ENCODE results near the gene ENTPD2. TPM values are rescaled to one million over a fixed set of nuclear protein-coding genes. Genes with fewer than 3 reads are reported as not detected.
A peak's percentile ranks its signal among the peaks of the same experiment; 100 is the strongest.

The ENTPD2 gene
- total RNA-seq, 2 experiments from 2014 or later = 0.15 to 0.40 TPM

- peak; percentile 79 for DNase-seq
- ChIA-PET POLR2A (interaction anchor here (0.5 to 2.9 kb wide), 14 partner anchors 8 to 496 kb away, joined by 3 to 15 read pairs (median 4); partner anchors contain the start of genes MAN1B1, NPDC1, PAXX and SAPCD2), CTCF (interaction anchor here (0.6 to 9.9 kb wide), 42 partner anchors 9 to 302 kb away, joined by 3 to 149 read pairs (median 5); partner anchors contain the start of genes AJM1, C8G, CLIC3 and FBXW5)
- Mint-ChIP-seq H3K27ac (peak overlapping the region; percentile 91), H3K9me3 (no peaks in the 10 kb centered on the region), H3K36me3 (ENCODE audit: low read depth) (peaks cover 5% of the 10 kb centered on the region), H3K4me1 (peaks cover 57% of the 10 kb centered on the region), H3K4me3 (peak overlapping the region; percentile 76), H3K27me3 (no peaks in the 10 kb centered on the region)
Observed at GRCh38 chr9:137029058-137029936, 24.6 kb downstream of the ENTPD2 start.

GRCh38 chr9:137028263-137029057 lies 25.4 kb downstream of the ENTPD2 start:
- DNase-seq = peak; percentile 76
- Mint-ChIP-seq H3K36me3 (ENCODE audit: low read depth) (peaks cover 5% of the 10 kb centered on the region), H3K9me3 (no peaks in the 10 kb centered on the region), H3K4me1 (peaks cover 51% of the 10 kb centered on the region), H3K27ac (peak overlapping the region; percentile 91), H3K27me3 (no peaks in the 10 kb centered on the region), H3K4me3 (peak overlapping the region; percentile 76)
- ChIA-PET CTCF (interaction anchor here (0.9 to 9.9 kb wide), 32 partner anchors 9 to 301 kb away, joined by 3 to 149 read pairs (median 8); partner anchors contain the start of genes AJM1, C8G, CLIC3 and FBXW5), POLR2A (interaction anchor here (0.5 to 2.9 kb wide), 10 partner anchors 9 to 301 kb away, joined by 3 to 15 read pairs (median 4); partner anchors contain the start of genes MAN1B1, NPDC1, PAXX and SAPCD2)

DNA sequence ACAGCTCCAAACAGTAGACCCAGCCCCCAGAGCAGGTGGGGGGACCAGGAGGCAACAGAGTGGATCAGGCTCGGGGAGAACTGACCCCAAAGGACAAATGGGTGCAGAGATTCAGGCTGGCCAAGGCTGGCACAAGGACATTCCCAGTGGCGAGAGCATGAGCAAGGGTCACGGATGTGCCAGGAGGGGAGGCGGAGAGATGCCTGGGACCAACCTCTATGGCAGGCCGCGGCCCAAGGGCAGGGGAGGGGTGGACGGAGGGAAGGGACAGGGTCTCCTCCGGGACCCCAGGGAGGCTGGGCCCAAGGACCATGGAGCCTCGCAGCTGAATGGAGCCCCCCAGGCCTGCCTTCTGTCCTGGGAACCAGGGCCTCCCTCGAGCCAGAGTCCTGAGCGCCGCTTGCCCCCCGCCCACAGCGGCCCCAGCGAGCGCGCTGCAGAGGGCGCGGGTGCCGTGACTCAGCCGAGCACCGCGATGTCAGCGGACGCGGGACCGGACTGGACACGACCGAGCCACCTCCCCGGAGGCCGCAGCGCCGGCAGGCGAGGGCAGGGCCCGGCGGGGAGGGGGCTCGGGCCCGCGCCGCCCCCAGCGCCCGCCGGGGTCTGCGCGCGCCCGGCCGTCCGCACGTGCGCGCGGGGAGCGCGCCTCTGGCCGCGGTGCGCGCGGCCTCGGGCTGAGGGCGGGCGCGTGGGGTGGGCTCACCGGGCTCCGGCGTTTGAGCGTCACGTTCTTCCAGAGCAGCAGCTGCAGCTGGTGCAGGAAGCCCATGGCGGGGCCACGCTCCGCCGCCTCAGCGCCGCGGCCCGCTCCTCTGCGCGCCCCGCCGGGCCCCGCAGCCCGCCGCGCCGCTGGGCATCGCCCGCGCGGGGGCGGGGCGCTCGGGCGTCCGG lies 26.2 kb downstream of the ENTPD2 start, which contains the start of gene ABCA2:
TSS of gene ABCA2 (minus strand) at position 869 of the 894 bp plus-strand sequence. CDS start at position 772, 97 bp downstream.
- Mint-ChIP-seq H3K36me3 (ENCODE audit: low read depth) (peaks cover 5% of the 10 kb centered on the region), H3K4me3 (peak within 1 kb of the TSS; percentile 77), H3K4me1 (peaks cover 43% of the 10 kb centered on the region), H3K27me3 (no peaks in the 10 kb centered on the region), H3K27ac (peak within 1 kb of the TSS; percentile 91), H3K9me3 (no peaks in the 10 kb centered on the region)
- ChIA-PET POLR2A (interaction anchor here (0.9 to 2.0 kb wide), 6 partner anchors 10 to 43 kb away, joined by 3 to 7 read pairs (median 5); partner anchors contain the start of genes CLIC3 and SAPCD2), CTCF (interaction anchor here (1.0 to 7.3 kb wide), 8 partner anchors 17 to 213 kb away, joined by 3 to 105 read pairs (median 8); partner anchors contain the start of genes CLIC3, SAPCD2, TRAF2 and UAP1L1)
- DNase-seq = no peak

- H3K27ac Mint-ChIP-seq = no peak overlapping the region
- no peaks in the 10 kb centered on the region for H3K9me3 Mint-ChIP-seq
- H3K4me3 Mint-ChIP-seq = peak overlapping the region; percentile 77
- ChIA-PET POLR2A (interaction anchor here (0.9 to 2.0 kb wide), 5 partner anchors 12 to 41 kb away, joined by 3 to 7 read pairs (median 3); partner anchors contain the start of gene CLIC3), CTCF (interaction anchor here (1.0 to 7.3 kb wide), 3 partner anchors 8 to 213 kb away, joined by 3 to 105 read pairs (median 21); partner anchors contain the start of gene SAPCD2)
- DNase-seq = no peak
- peaks cover 5% of the 10 kb centered on the region for H3K36me3 Mint-ChIP-seq (ENCODE audit: low read depth)
- H3K4me1 Mint-ChIP-seq = peaks cover 38% of the 10 kb centered on the region
- H3K27me3 Mint-ChIP-seq = no peaks in the 10 kb centered on the region
Observed at GRCh38 chr9:137026828-137027227, 27.0 kb downstream of the ENTPD2 start.

GRCh38 chr9:137026384-137026783 lies 27.5 kb downstream of the ENTPD2 start:
- H3K4me3 Mint-ChIP-seq = peak overlapping the region; percentile 37
- peaks cover 5% of the 10 kb centered on the region for H3K36me3 Mint-ChIP-seq (ENCODE audit: low read depth)
- no peaks in the 10 kb centered on the region for H3K9me3 Mint-ChIP-seq
- H3K27me3 Mint-ChIP-seq = no peaks in the 10 kb centered on the region
- CTCF ChIA-PET = interaction anchor here (0.8 to 7.3 kb wide), 4 partner anchors 9 to 214 kb away, joined by 3 to 105 read pairs (median 12); partner anchors contain the start of gene SAPCD2
- H3K27ac Mint-ChIP-seq = no peak overlapping the region
- no peak for DNase-seq
- H3K4me1 Mint-ChIP-seq = peaks cover 35% of the 10 kb centered on the region
- POLR2A ChIA-PET = interaction anchor here (0.9 to 2.3 kb wide), 6 partner anchors 9 to 40 kb away, joined by 3 to 12 read pairs (median 4); partner anchors contain the start of gene CLIC3

DNA sequence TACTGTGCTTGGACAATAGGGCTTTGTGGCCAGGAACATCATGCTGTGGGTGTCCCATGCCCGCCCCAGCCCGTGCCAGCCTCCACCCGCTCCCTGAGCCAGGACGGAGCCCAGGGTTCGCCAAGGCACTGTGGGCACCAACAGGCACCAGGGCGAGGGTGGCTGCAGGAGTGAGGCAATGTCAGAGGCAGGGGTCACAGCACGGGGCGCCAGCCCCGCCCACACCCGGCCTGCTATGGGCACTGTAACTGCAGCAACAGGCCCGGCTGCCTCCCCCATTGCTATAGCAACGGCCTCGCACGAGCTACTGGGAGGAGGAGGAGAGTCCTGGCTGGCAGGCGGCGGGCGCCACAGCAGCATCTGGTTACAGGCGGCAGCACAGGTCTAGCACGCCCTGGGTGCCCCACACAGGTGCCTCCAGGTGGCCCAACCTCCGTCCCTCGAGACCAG lies 28.3 kb downstream of the ENTPD2 start:
- no peak overlapping the region for H3K27ac Mint-ChIP-seq

DNA sequence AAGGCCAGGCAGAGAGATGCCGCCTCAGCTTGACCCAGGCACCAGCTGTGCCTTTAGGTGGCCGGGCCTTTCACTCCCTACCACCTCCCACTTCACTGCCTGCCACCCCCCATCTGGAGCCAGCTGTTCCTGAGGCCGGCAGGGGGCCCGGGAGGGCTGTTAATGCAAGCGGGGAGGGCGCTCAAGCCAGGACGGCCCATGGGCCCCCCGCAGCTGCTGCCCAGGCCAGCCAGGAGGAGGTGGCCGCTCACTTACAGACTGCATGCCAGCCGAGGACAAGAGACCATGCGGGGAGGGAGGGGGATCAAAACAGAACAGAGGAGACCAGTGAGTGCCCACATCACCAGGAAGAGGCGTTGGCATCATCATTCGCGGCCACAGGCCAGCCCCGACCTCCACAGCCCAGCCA lies 30.3 kb downstream of the ENTPD2 start:
- H3K27me3 Mint-ChIP-seq = no peaks in the 10 kb centered on the region
- H3K4me1 Mint-ChIP-seq = peaks cover 15% of the 10 kb centered on the region
- H3K27ac Mint-ChIP-seq = no peak overlapping the region
- no peaks in the 10 kb centered on the region for H3K9me3 Mint-ChIP-seq
- ChIA-PET POLR2A (no interaction called here), CTCF (interaction anchor here (1.6 kb wide), 1 partner anchor 12 kb away, joined by 5 read pairs; no protein-coding TSS in a partner anchor)
- no peak for DNase-seq
- peaks cover 3% of the 10 kb centered on the region for H3K36me3 Mint-ChIP-seq (ENCODE audit: low read depth)
- H3K4me3 Mint-ChIP-seq = no peak overlapping the region

More for the DNA sequence above, 28.3 kb downstream of the ENTPD2 start:
- peaks cover 29% of the 10 kb centered on the region for H3K4me1 Mint-ChIP-seq
- H3K36me3 Mint-ChIP-seq (ENCODE audit: low read depth) = peaks cover under 1% of the 10 kb centered on the region
- H3K9me3 Mint-ChIP-seq = no peaks in the 10 kb centered on the region
- POLR2A ChIA-PET = interaction anchor here (1.1 to 2.3 kb wide), 3 partner anchors 10 to 29 kb away, joined by 3 to 12 read pairs (median 7); partner anchors contain the start of gene CLIC3
- no peak for DNase-seq
- CTCF ChIA-PET = interaction anchor here (0.8 to 7.3 kb wide), 4 partner anchors 10 to 78 kb away, joined by 3 to 105 read pairs (median 12); partner anchors contain the start of gene SAPCD2
- no peaks in the 10 kb centered on the region for H3K27me3 Mint-ChIP-seq
- H3K4me3 Mint-ChIP-seq = no peak overlapping the region

GRCh38 chr9:137023157-137023556 lies 30.7 kb downstream of the ENTPD2 start:
- Mint-ChIP-seq H3K4me3 (no peak overlapping the region), H3K27ac (no peak overlapping the region), H3K9me3 (no peaks in the 10 kb centered on the region), H3K36me3 (ENCODE audit: low read depth) (peaks cover 3% of the 10 kb centered on the region), H3K4me1 (peaks cover 15% of the 10 kb centered on the region), H3K27me3 (no peaks in the 10 kb centered on the region)
- ChIA-PET CTCF (interaction anchor here (1.6 kb wide), 1 partner anchor 13 kb away, joined by 5 read pairs; no protein-coding TSS in a partner anchor), POLR2A (no interaction called here)
- no peak for DNase-seq

DNA sequence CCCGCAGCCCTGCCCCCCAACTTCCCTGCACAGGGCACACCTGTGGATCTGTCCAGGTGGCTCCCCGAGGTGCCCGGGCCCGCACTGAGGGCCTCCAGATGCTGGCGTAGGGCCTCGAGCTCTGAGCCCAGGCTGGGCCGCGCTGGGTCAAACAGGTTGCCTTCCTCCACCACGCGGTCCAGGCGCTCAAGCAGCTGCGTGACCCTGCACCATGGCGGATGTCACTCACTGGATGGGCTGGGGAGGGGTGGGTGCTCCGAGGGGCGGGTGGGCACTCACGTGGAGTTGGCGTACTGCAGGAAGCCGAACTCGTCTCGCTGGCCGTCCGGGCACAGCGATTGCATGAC lies 31.2 kb downstream of the ENTPD2 start:
- no peak for DNase-seq
- H3K27ac Mint-ChIP-seq = no peak overlapping the region
- ChIA-PET POLR2A (interaction anchor here (0.6 to 1.0 kb wide), 2 partner anchors 12 to 54 kb away, joined by 3 to 4 read pairs; no protein-coding TSS in a partner anchor), CTCF (interaction anchor here (1.6 kb wide), 1 partner anchor 13 kb away, joined by 5 read pairs; no protein-coding TSS in a partner anchor)
- peaks cover 15% of the 10 kb centered on the region for H3K4me1 Mint-ChIP-seq
- H3K27me3 Mint-ChIP-seq = no peaks in the 10 kb centered on the region
- H3K4me3 Mint-ChIP-seq = no peak overlapping the region
- H3K36me3 Mint-ChIP-seq (ENCODE audit: low read depth) = peaks cover 3% of the 10 kb centered on the region
- no peaks in the 10 kb centered on the region for H3K9me3 Mint-ChIP-seq

GRCh38 chr9:137021979-137022661 lies 31.7 kb downstream of the ENTPD2 start:
- Mint-ChIP-seq H3K9me3 (no peaks in the 10 kb centered on the region), H3K27me3 (no peaks in the 10 kb centered on the region), H3K36me3 (ENCODE audit: low read depth) (peaks cover 3% of the 10 kb centered on the region), H3K4me1 (peaks cover 12% of the 10 kb centered on the region), H3K4me3 (no peak overlapping the region), H3K27ac (peak overlapping the region; percentile 56)
- peak; percentile 86 for DNase-seq
- POLR2A ChIA-PET = interaction anchor here (0.6 to 1.6 kb wide), 3 partner anchors 12 to 54 kb away, joined by 3 to 8 read pairs (median 4); no protein-coding TSS in a partner anchor
- CTCF ChIA-PET = interaction anchor here (1.6 kb wide), 1 partner anchor 14 kb away, joined by 5 read pairs; no protein-coding TSS in a partner anchor

All from activated CD4-positive, alpha-beta memory T cell treated with anti-CD3 and anti-CD28 coated beads, Interleukin-2, amount 10 ng/mL, durations not matched to agents 7 days and 5 days (primary cell).